K562 (cell line): ENCODE measurements around the gene NECAB2. TPM values are rescaled to one million over a fixed set of nuclear protein-coding genes. Genes with fewer than 3 reads are reported as not detected.
A peak's percentile ranks its signal among the peaks of the same experiment; 100 is the strongest.

Experiments
- ATAC-seq: fragments of 200-7000 bp; cut with Tn5 transposase; 3 replicates; pipeline ENCODE4 v1.9.1; 2020; ENCODE audit warnings: moderate library complexity
- BruUV-seq: library from RNA; stranded (reverse); fragments of 400-500 nt; replicated peaks from 2 replicates; lab custom pipeline; 2021; lab: Mats Ljungman, UMichigan
- CTCF ChIA-PET: fragments of 300-600 bp; formaldehyde crosslinking; extraction: SDS; loops from one replicate; lab custom pipeline; 2021; ENCODE audit warnings: low intra/inter-chr PET ratio; lab: Yijun Ruan, JAX
- POLR2A ChIA-PET: fragments of 300-600, 350-650 bp; sonication (Branson Sonifier 250); formaldehyde crosslinking; extraction: SDS; loops from one replicate; lab custom pipeline; 2021; ENCODE audit warnings: antibody characterized with exemption, inconsistent platforms; lab: Yijun Ruan, JAX
- DNase-seq, 4 experiments: peaks; one replicate each; pipeline versions ENCODE4 v3.0.0 to v3.0.0-alpha.2; 2011 to 2018; ENCODE audit warnings: low spot score in 3 of 4, mixed read lengths in 3 of 4; ENCODE audit errors: extremely low read depth in 1 of 4
- FAIRE-seq: peaks from 2 replicates; lab custom pipeline; 2011; peaks lifted over from hg19 to GRCh38; lab: Jason Lieb, UNC
- H2AFZ ChIP-seq: 2 replicates; pipeline ENCODE4 v1.6.0; 2011; ENCODE audit warnings: low read depth, low read length, control low read depth, inconsistent platforms
- H3K27ac ChIP-seq: fragments of 200-600 bp; 3 replicates; pipeline ENCODE4 v1.8.0; 2011; ENCODE audit warnings: low read depth, mild to moderate bottlenecking, control low read depth, inconsistent platforms, low read length, moderate library complexity, mixed read lengths; ENCODE audit errors: extremely low read depth
- H3K27me3 ChIP-seq, 2 experiments: fragments of 300-600 bp in 1 of 2; 2 replicates in 1 of 2; 3 replicates in 1 of 2; pipeline versions ENCODE4 v1.6.0 to v1.8.0; 2011; ENCODE audit warnings: inconsistent platforms in 2 of 2, low read length in 2 of 2, mild to moderate bottlenecking in 1 of 2, mixed read lengths in 1 of 2, moderate library complexity in 1 of 2; ENCODE audit not compliant: control insufficient read depth in 2 of 2, insufficient read depth in 2 of 2
- H3K36me3 ChIP-seq: fragments of 300-600 bp; 3 replicates; pipeline ENCODE4 v1.8.0; 2011; ENCODE audit warnings: mild to moderate bottlenecking, low read length, inconsistent platforms; ENCODE audit not compliant: control insufficient read depth, insufficient read depth
- H3K4me1 ChIP-seq, 2 experiments: fragments of 200-600 bp in 1 of 2; replicated peaks in 1 of 2; 2 replicates in 1 of 2; 3 replicates in 1 of 2; pipeline versions ENCODE4 v1.5.1 to v1.8.0; 2011; ENCODE audit warnings: inconsistent platforms in 2 of 2, low read length in 2 of 2, mild to moderate bottlenecking in 1 of 2, mixed read lengths in 1 of 2, moderate library complexity in 1 of 2; ENCODE audit not compliant: control insufficient read depth in 2 of 2, insufficient read depth in 2 of 2
- H3K4me2 ChIP-seq: 2 replicates; pipeline ENCODE4 v1.6.1; 2011; ENCODE audit warnings: low read length, control low read depth, inconsistent platforms, mixed read lengths; ENCODE audit not compliant: insufficient read depth
- H3K4me3 ChIP-seq: fragments of 200-600 bp; sonication (generic), shearing (Covaris generic); 2 replicates; pipeline ENCODE4 v1.5.1; 2016; ENCODE audit warnings: control low read depth, inconsistent platforms
- H3K79me2 ChIP-seq: fragments of 200-600 bp; 3 replicates; pipeline ENCODE4 v1.8.0; 2011; ENCODE audit warnings: low read length, inconsistent platforms; ENCODE audit not compliant: control insufficient read depth, insufficient read depth
- H3K9ac ChIP-seq, 2 experiments: 2 replicates each; pipeline versions ENCODE4 v1.6.0 to v1.6.1; 2011; ENCODE audit warnings: low read depth in 2 of 2, low read length in 2 of 2, control low read depth in 1 of 2, inconsistent platforms in 1 of 2, mild to moderate bottlenecking in 1 of 2, mixed read lengths in 1 of 2; ENCODE audit not compliant: insufficient read depth in 1 of 2
- H3K9me1 ChIP-seq: one replicate; pipeline ENCODE4 v1.6.0; 2011; ENCODE audit warnings: inconsistent platforms, mild to moderate bottlenecking, low read length, moderate library complexity; ENCODE audit not compliant: control insufficient read depth, insufficient read depth
- H3K9me3 ChIP-seq: replicated peaks from 2 replicates; pipeline ENCODE4 v1.5.1; 2011; ENCODE audit warnings: low read depth, low read length, inconsistent platforms; ENCODE audit not compliant: control insufficient read depth, insufficient read depth
- H4K20me1 ChIP-seq: replicated peaks from 2 replicates; pipeline ENCODE4 v1.6.1; 2011; ENCODE audit warnings: low read length, inconsistent platforms, mixed read lengths; ENCODE audit not compliant: control insufficient read depth, insufficient read depth
- ARID1B ChIP-seq: fragments of 450-650 bp; IDR thresholded peaks from 2 replicates; pipeline ENCODE4 v1.6.1; 2016; ENCODE audit warnings: antibody characterized with exemption, mild to moderate bottlenecking, inconsistent platforms
- BACH1 ChIP-seq: fragments of 200-800 bp; sonication (Bioruptor generic); IDR thresholded peaks from 2 replicates; pipeline ENCODE4 v1.6.1; 2016; ENCODE audit warnings: missing genetic modification characterization, missing compliant biosample characterization
- BHLHE40 ChIP-seq: IDR thresholded peaks from 2 replicates; pipeline ENCODE4 v1.6.1; 2011; ENCODE audit warnings: low read length, improper control_type of control experiment
- EGR1 ChIP-seq: fragments of 450-650 bp; conservative IDR thresholded peaks from 2 replicates; pipeline ENCODE4 v1.6.1; 2017; ENCODE audit warnings: mild to moderate bottlenecking
- FOXJ2 ChIP-seq: fragments of 200-800 bp; sonication (Bioruptor generic); IDR thresholded peaks from 2 replicates; pipeline ENCODE4 v1.6.1; 2016; ENCODE audit warnings: missing genetic modification characterization, missing compliant biosample characterization
- JUND ChIP-seq, 2 experiments: IDR thresholded peaks; 2 replicates in 1 of 2; 3 replicates in 1 of 2; pipeline ENCODE4 v1.6.1; 2011; ENCODE audit warnings: borderline replicate concordance in 2 of 2, low read depth in 2 of 2, low read length in 2 of 2, improper control_type of control experiment in 1 of 2, missing biosample characterization in 1 of 2, missing genetic modification characterization in 1 of 2, missing genetic modification reagents in 1 of 2
- MAFF ChIP-seq: IDR thresholded peaks from 2 replicates; pipeline ENCODE4 v1.6.1; 2012; ENCODE audit warnings: low read length, improper control_type of control experiment
- RCOR1 ChIP-seq, 2 experiments: IDR thresholded peaks; 2 replicates each; pipeline ENCODE4 v1.6.1; 2012; ENCODE audit warnings: low read depth in 2 of 2, low read length in 2 of 2, borderline replicate concordance in 1 of 2, improper control_type of control experiment in 1 of 2
- ZNF282 ChIP-seq: sonication (generic); formaldehyde crosslinking; IDR thresholded peaks from 2 replicates; pipeline ENCODE4 v1.8.1; 2023; ENCODE audit warnings: missing genetic modification reagents
- ZSCAN29 ChIP-seq: fragments of 450-650 bp; IDR thresholded peaks from 2 replicates; pipeline ENCODE4 v1.6.1; 2017
- WGBS: fragments of 100-300 bp; shearing (Covaris generic); methylation state at CpG from one replicate; pipeline ENCODE4 v1.1.6; 2016; ENCODE audit warnings: low coverage, mixed read lengths; ENCODE audit not compliant: insufficient coverage; ENCODE audit errors: missing lambda C conversion rate; 5-methylcytosine and 5-hydroxymethylcytosine counted together
- in situ Hi-C: fragments of 300-500 bp; cut with MboI; formaldehyde crosslinking; loops from 4 replicates; pipeline ENCODE4 v1.15.0; 2018; ENCODE audit warnings: inconsistent platforms, mixed read lengths
- intact Hi-C: fragments of 100-400 bp; cut with micrococcal nuclease; formaldehyde crosslinking; loops from 2 replicates; pipeline ENCODE4 v1.14.2; 2022
- polyA plus RNA-seq, 8 experiments: library from polyadenylated mRNA; depleted of rRNA in 4 of 8; stranded (reverse) in 5 of 8; unstranded in 3 of 8; fragments of >200 nt; fragmentation: Nextera tagmentation in 2 of 8; fragmentation: Illumina TruSeq in 1 of 8; extraction: Ambion mirVana in 2 of 8; extraction: Trizol in 1 of 8; gene quantifications; 2 replicates each; pipeline versions ENCODE4 v1.2.1 to v1.2.3, GENCODE V29; 2011 to 2014; ENCODE audit warnings: inconsistent platforms in 1 of 8, missing spikeins in 1 of 8
- total RNA-seq, 7 experiments: library from RNA; depleted of rRNA in 6 of 7; stranded (reverse); fragments of >200 nt in 6 of 7; fragmentation: Illumina TruSeq in 2 of 7; extraction: Trizol in 2 of 7; gene quantifications; 2 replicates each; pipeline versions ENCODE4 v1.2.1 to v1.2.3, GENCODE V29; 2011 to 2021; ENCODE audit warnings: low replicate concordance in 1 of 7
- TF ChIP-seq, protein P1 (sequence below): sonication (generic); formaldehyde crosslinking; IDR thresholded peaks from 2 replicates; pipeline ENCODE4 v1.8.0; 2022; ENCODE audit warnings: mild to moderate bottlenecking, missing genetic modification reagents
- TF ChIP-seq, protein P2 (sequence below): fragments of 450-650 bp; IDR thresholded peaks from 2 replicates; pipeline ENCODE4 v1.6.1; 2016; ENCODE audit warnings: antibody characterized with exemption
- TF ChIP-seq, protein P3 (sequence below): sonication (generic); formaldehyde crosslinking; IDR thresholded peaks from 2 replicates; pipeline ENCODE4 v1.8.0; 2023; ENCODE audit warnings: mild to moderate bottlenecking, missing genetic modification reagents

The NECAB2 gene
- total and polyA plus RNA-seq, 9 of the 15 experiments (the other 6 are each of a cell fraction or from before 2014, with no cell fraction given) = 0.03 to 0.28 TPM; not detected in 7

DNA sequence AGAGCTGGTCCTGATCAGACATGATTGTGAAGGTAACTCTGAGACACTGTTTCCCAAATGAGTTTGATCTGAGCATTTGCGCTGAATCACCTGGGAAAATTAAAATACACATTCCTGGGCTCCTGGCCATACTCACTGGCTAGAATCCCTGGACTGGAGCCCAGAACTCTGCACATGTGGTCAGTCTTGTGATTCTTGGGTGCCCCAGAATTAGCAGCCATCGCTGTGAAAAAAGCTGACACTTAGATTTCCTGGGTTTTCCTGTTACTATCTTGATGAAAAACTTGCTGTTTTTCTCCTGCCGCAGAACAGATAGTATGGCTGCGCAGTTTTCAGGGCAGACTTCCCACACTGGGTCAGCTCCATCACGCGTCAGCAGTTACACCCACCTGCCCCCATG, 24.6 kb downstream of the NECAB2 start:
- CTCF ChIA-PET = no interaction called here
- Histone ChIP-seq H3K4me2 (no peak overlapping the region), H3K27me3 (peaks cover 65 to 79% of the 10 kb centered on the region in 2 experiments), H3K79me2 (no peaks in the 10 kb centered on the region), H3K9me3 (no peaks in the 10 kb centered on the region), H2AFZ (no peak overlapping the region), H3K4me1 (peaks cover 2 to 5% of the 10 kb centered on the region in 2 experiments; a peak in 3 of 5 replicates), H3K27ac (no peak overlapping the region), H3K9me1 (no peaks in the 10 kb centered on the region), H3K9ac (no peak overlapping the region), H3K36me3 (no peaks in the 10 kb centered on the region), H3K4me3 (no peak overlapping the region), H4K20me1 (peaks cover 5% of the 10 kb centered on the region; the same call in 1 of the 2 replicates)
- intact Hi-C loops = no loop called here
- whole genome bisulfite sequencing = 7% methylated on average over 6 of the region's 6 CpGs
- POLR2A ChIA-PET = interaction anchor here (0.6 to 2.0 kb wide), 5 partner anchors 9 to 1539 kb away, joined by 3 to 10 read pairs (median 3); no protein-coding TSS in a partner anchor
- FAIRE-seq (no peak), DNase-seq (no peak), ATAC-seq (no peak)
- in situ Hi-C loops = no loop called here
- no TSS peak for BruUV-seq
- TF ChIP-seq MAFF (peak; percentile 46; the same call in 1 of the 2 replicates), EGR1 (no peak), ZSCAN29 (no peak), ZNF282 (CRISPR knock-in tag) (no peak), JUND (IDR thresholded peaks at IDR 0.05; ENCODE audit: borderline replicate concordance, low read depth, low read length) (no peak), JUND (tag; IDR thresholded peaks at IDR 0.05; ENCODE audit: borderline replicate concordance, low read depth, low read length) (no peak), RCOR1 (IDR thresholded peaks at IDR 0.05; ENCODE audit: borderline replicate concordance in 1 of 2, low read depth in 2 of 2, low read length in 2 of 2) (no peak), BACH1 (tag) (peak; percentile 82; the same call in 1 of the 2 replicates), ARID1B (peak; percentile 20; the same call in 1 of the 2 replicates), BHLHE40 (0 out of 2 replicates have a peak, but pooled peaks have one; percentile 35), FOXJ2 (tag) (peak; percentile 56; the same call in 1 of the 2 replicates)
- TF ChIP-seq, protein P1, sequence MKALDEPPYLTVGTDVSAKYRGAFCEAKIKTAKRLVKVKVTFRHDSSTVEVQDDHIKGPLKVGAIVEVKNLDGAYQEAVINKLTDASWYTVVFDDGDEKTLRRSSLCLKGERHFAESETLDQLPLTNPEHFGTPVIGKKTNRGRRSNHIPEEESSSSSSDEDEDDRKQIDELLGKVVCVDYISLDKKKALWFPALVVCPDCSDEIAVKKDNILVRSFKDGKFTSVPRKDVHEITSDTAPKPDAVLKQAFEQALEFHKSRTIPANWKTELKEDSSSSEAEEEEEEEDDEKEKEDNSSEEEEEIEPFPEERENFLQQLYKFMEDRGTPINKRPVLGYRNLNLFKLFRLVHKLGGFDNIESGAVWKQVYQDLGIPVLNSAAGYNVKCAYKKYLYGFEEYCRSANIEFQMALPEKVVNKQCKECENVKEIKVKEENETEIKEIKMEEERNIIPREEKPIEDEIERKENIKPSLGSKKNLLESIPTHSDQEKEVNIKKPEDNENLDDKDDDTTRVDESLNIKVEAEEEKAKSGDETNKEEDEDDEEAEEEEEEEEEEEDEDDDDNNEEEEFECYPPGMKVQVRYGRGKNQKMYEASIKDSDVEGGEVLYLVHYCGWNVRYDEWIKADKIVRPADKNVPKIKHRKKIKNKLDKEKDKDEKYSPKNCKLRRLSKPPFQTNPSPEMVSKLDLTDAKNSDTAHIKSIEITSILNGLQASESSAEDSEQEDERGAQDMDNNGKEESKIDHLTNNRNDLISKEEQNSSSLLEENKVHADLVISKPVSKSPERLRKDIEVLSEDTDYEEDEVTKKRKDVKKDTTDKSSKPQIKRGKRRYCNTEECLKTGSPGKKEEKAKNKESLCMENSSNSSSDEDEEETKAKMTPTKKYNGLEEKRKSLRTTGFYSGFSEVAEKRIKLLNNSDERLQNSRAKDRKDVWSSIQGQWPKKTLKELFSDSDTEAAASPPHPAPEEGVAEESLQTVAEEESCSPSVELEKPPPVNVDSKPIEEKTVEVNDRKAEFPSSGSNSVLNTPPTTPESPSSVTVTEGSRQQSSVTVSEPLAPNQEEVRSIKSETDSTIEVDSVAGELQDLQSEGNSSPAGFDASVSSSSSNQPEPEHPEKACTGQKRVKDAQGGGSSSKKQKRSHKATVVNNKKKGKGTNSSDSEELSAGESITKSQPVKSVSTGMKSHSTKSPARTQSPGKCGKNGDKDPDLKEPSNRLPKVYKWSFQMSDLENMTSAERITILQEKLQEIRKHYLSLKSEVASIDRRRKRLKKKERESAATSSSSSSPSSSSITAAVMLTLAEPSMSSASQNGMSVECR (CRISPR knock-in tag) = no peak
- TF ChIP-seq, protein P2, sequence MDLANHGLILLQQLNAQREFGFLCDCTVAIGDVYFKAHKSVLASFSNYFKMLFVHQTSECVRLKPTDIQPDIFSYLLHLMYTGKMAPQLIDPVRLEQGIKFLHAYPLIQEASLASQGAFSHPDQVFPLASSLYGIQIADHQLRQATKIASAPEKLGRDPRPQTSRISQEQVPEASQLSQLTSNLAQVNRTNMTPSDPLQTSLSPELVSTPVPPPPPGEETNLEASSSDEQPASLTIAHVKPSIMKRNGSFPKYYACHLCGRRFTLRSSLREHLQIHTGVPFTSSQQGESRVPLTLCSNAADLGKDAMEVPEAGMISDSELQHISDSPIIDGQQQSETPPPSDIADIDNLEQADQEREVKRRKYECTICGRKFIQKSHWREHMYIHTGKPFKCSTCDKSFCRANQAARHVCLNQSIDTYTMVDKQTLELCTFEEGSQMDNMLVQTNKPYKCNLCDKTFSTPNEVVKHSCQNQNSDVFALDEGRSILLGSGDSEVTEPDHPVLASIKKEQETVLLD = no peak
- TF ChIP-seq, protein P3, sequence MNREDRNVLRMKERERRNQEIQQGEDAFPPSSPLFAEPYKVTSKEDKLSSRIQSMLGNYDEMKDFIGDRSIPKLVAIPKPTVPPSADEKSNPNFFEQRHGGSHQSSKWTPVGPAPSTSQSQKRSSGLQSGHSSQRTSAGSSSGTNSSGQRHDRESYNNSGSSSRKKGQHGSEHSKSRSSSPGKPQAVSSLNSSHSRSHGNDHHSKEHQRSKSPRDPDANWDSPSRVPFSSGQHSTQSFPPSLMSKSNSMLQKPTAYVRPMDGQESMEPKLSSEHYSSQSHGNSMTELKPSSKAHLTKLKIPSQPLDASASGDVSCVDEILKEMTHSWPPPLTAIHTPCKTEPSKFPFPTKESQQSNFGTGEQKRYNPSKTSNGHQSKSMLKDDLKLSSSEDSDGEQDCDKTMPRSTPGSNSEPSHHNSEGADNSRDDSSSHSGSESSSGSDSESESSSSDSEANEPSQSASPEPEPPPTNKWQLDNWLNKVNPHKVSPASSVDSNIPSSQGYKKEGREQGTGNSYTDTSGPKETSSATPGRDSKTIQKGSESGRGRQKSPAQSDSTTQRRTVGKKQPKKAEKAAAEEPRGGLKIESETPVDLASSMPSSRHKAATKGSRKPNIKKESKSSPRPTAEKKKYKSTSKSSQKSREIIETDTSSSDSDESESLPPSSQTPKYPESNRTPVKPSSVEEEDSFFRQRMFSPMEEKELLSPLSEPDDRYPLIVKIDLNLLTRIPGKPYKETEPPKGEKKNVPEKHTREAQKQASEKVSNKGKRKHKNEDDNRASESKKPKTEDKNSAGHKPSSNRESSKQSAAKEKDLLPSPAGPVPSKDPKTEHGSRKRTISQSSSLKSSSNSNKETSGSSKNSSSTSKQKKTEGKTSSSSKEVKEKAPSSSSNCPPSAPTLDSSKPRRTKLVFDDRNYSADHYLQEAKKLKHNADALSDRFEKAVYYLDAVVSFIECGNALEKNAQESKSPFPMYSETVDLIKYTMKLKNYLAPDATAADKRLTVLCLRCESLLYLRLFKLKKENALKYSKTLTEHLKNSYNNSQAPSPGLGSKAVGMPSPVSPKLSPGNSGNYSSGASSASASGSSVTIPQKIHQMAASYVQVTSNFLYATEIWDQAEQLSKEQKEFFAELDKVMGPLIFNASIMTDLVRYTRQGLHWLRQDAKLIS (CRISPR knock-in tag) = no peak
